Bronchial epithelial cell (primary cell): Measurements from ENCODE around the gene SETBP1. TPM values are rescaled to one million over a fixed set of nuclear protein-coding genes. Genes with fewer than 3 reads are reported as not detected.

Source experiments
- DNase-seq: peaks from one replicate; pipeline ENCODE4 v3.0.0-alpha.2; 2010; ENCODE audit warnings: low read depth
- FAIRE-seq: peaks from 2 replicates; lab custom pipeline; 2011; peaks lifted over from hg19 to GRCh38; lab: Jason Lieb, UNC
- H3K27me3 ChIP-seq: 2 replicates; pipeline ENCODE4 v1.5.1; 2011; ENCODE audit warnings: low read length; ENCODE audit not compliant: control insufficient read depth, insufficient read depth
- H3K36me3 ChIP-seq: 2 replicates; pipeline ENCODE4 v1.5.1; 2011; ENCODE audit warnings: low read length; ENCODE audit not compliant: control insufficient read depth, insufficient read depth
- H3K4me3 ChIP-seq: 2 replicates; pipeline ENCODE4 v1.5.1; 2011; ENCODE audit warnings: mild to moderate bottlenecking, low read depth, low read length, control low read depth
- CTCF ChIP-seq: IDR thresholded peaks from 2 replicates; pipeline ENCODE4 v1.5.1; 2011; ENCODE audit warnings: mild to moderate bottlenecking, moderate library complexity, low read length, control low read depth, inconsistent platforms; ENCODE audit not compliant: insufficient read depth, severe bottlenecking
- total RNA-seq: library from RNA; depleted of rRNA; stranded (reverse); fragments of >200 nt; gene quantifications from 2 replicates; pipeline ENCODE4 v1.2.1, GENCODE V29; 2014

The SETBP1 gene
- total RNA-seq, 1 donor from 2014 or later: 1.8 TPM

- Histone ChIP-seq H3K4me3 (no peak overlapping the region), H3K27me3 (no peaks in the 10 kb centered on the region), H3K36me3 (no peaks in the 10 kb centered on the region)
- TF ChIP-seq CTCF: no peak
- DNase-seq (peak; percentile 71), FAIRE-seq (no peak)
Observed at GRCh38 chr18:45019469-45019868, 338.8 kb downstream of the SETBP1 start.

- no peak for FAIRE-seq
- DNase-seq: no peak
- Histone ChIP-seq H3K27me3 (no peaks in the 10 kb centered on the region), H3K4me3 (no peak overlapping the region), H3K36me3 (no peaks in the 10 kb centered on the region)
- no peak for TF ChIP-seq CTCF
Observed at GRCh38 chr18:45023519-45023918, 342.8 kb downstream of the SETBP1 start.

GRCh38 chr18:45024357-45025088 lies 343.8 kb downstream of the SETBP1 start:
- TF ChIP-seq CTCF: no peak
- Histone ChIP-seq H3K4me3 (no peak overlapping the region), H3K36me3 (no peaks in the 10 kb centered on the region), H3K27me3 (no peaks in the 10 kb centered on the region)
- no peak for DNase-seq
- FAIRE-seq: no peak

- no peak for FAIRE-seq
- no peaks in the 10 kb centered on the region for H3K36me3 ChIP-seq
- H3K27me3 ChIP-seq: no peaks in the 10 kb centered on the region
- no peak overlapping the region for H3K4me3 ChIP-seq
- no peak for TF ChIP-seq CTCF
- no peak for DNase-seq
Observed at GRCh38 chr18:45025089-45025450, 344.4 kb downstream of the SETBP1 start.

- no peak for DNase-seq
Observed at GRCh38 chr18:45026162-45026561, 345.5 kb downstream of the SETBP1 start.

More at GRCh38 chr18:45026162-45026561, 345.5 kb downstream of the SETBP1 start:
- no peak for FAIRE-seq
- Histone ChIP-seq H3K36me3 (no peaks in the 10 kb centered on the region), H3K4me3 (no peak overlapping the region), H3K27me3 (no peaks in the 10 kb centered on the region)
- TF ChIP-seq CTCF: no peak
